GM18519 (cell line): ENCODE measurements around the gene NR6A1.

Experiments used
- ATAC-seq: cut with Tn5 transposase; IDR thresholded peaks from one replicate; pipeline ENCODE4 v1.9.1; 2021; ENCODE audit warnings: mild to moderate bottlenecking, moderate library complexity; ENCODE audit not compliant: unreplicated experiment, low FRiP score

Gene NR6A1

GRCh38 chr9:124771021-124771866 lies at the start of gene NR6A1:
Gene NR6A1, minus strand, starts transcription at chr9:124771311.
- peak; percentile 75 for ATAC-seq

GRCh38 chr9:124818431-124819281 lies 47.5 kb upstream of the NR6A1 start:
- ATAC-seq, result no peak

- no peak for ATAC-seq
Observed at GRCh38 chr9:124815601-124816000, 44.5 kb upstream of the NR6A1 start.

GRCh38 chr9:124814164-124814535 lies 43.0 kb upstream of the NR6A1 start:
- ATAC-seq, result no peak

- ATAC-seq, result no peak
Observed at GRCh38 chr9:124813501-124814163, 42.5 kb upstream of the NR6A1 start.

GRCh38 chr9:124813041-124813440 lies 41.9 kb upstream of the NR6A1 start:
- no peak for ATAC-seq

- no peak for ATAC-seq
Observed at GRCh38 chr9:124812441-124812876, 41.3 kb upstream of the NR6A1 start.

GRCh38 chr9:124810663-124811355 lies 39.7 kb upstream of the NR6A1 start:
- no peak for ATAC-seq

- no peak for ATAC-seq
Observed at GRCh38 chr9:124809741-124810500, 38.8 kb upstream of the NR6A1 start.

- ATAC-seq, result no peak
Observed at GRCh38 chr9:124809211-124809610, 38.1 kb upstream of the NR6A1 start.

GRCh38 chr9:124808246-124808956 lies 37.3 kb upstream of the NR6A1 start:
- ATAC-seq, result no peak

GRCh38 chr9:124805186-124805585 lies 34.1 kb upstream of the NR6A1 start:
- ATAC-seq, result no peak

GRCh38 chr9:124803911-124804310 lies 32.8 kb upstream of the NR6A1 start:
- no peak for ATAC-seq

GRCh38 chr9:124802426-124802825 lies 31.3 kb upstream of the NR6A1 start:
- no peak for ATAC-seq

GRCh38 chr9:124801356-124801755 lies 30.2 kb upstream of the NR6A1 start:
- ATAC-seq, result no peak

GRCh38 chr9:124800306-124801259 lies 29.5 kb upstream of the NR6A1 start:
- ATAC-seq, result peak; percentile 59

GRCh38 chr9:124799274-124800006 lies 28.3 kb upstream of the NR6A1 start:
- no peak for ATAC-seq
